ENCODE results near the gene TSPAN15.

TSPAN15 gene

GRCh38 chr10:69466158-69466490, 14.9 kb downstream of the TSPAN15 start:
- DNase-seq (ENCODE audit: low read depth): no peak

GRCh38 chr10:69466689-69467088, 15.4 kb downstream of the TSPAN15 start:
- DNase-seq (ENCODE audit: low read depth): no peak

GRCh38 chr10:69467928-69468750, 16.9 kb downstream of the TSPAN15 start:
- no peak for DNase-seq (ENCODE audit: low read depth)

GRCh38 chr10:69468751-69469089, 17.5 kb downstream of the TSPAN15 start:
- no peak for DNase-seq (ENCODE audit: low read depth)

- DNase-seq (ENCODE audit: low read depth): no peak
These were observed 18.7 kb downstream of the TSPAN15 start for GRCh38 chr10:69469976-69470375.

- DNase-seq (ENCODE audit: low read depth): no peak
These were observed 19.5 kb downstream of the TSPAN15 start for GRCh38 chr10:69470463-69471384.

GRCh38 chr10:69472142-69472541, 20.9 kb downstream of the TSPAN15 start:
- no peak for DNase-seq (ENCODE audit: low read depth)

- DNase-seq (ENCODE audit: low read depth): no peak
These were observed 21.3 kb downstream of the TSPAN15 start for GRCh38 chr10:69472544-69472943.

GRCh38 chr10:69473304-69473990, 22.2 kb downstream of the TSPAN15 start:
- no peak for DNase-seq (ENCODE audit: low read depth)

- DNase-seq (ENCODE audit: low read depth): no peak
These were observed 23.6 kb downstream of the TSPAN15 start for GRCh38 chr10:69474742-69475432.

GRCh38 chr10:69475433-69475830, 24.2 kb downstream of the TSPAN15 start:
- no peak for DNase-seq (ENCODE audit: low read depth)

GRCh38 chr10:69477968-69478597, 26.8 kb downstream of the TSPAN15 start:
- no peak for DNase-seq (ENCODE audit: low read depth)

GRCh38 chr10:69479240-69480067, 28.2 kb downstream of the TSPAN15 start:
- no peak for DNase-seq (ENCODE audit: low read depth)

GRCh38 chr10:69480068-69480412, 28.8 kb downstream of the TSPAN15 start:
- no peak for DNase-seq (ENCODE audit: low read depth)

- no peak for DNase-seq (ENCODE audit: low read depth)
These were observed 30.0 kb downstream of the TSPAN15 start for GRCh38 chr10:69481305-69481704.

GRCh38 chr10:69481811-69482524, 30.7 kb downstream of the TSPAN15 start:
- no peak for DNase-seq (ENCODE audit: low read depth)

- DNase-seq (ENCODE audit: low read depth): no peak
These were observed 32.7 kb downstream of the TSPAN15 start for GRCh38 chr10:69483963-69484362.

GRCh38 chr10:69484736-69485135, 33.5 kb downstream of the TSPAN15 start:
- no peak for DNase-seq (ENCODE audit: low read depth)

GRCh38 chr10:69486922-69487730, 35.9 kb downstream of the TSPAN15 start:
- DNase-seq (ENCODE audit: low read depth): no peak
